Karpas-422 (cell line): ENCODE results near the gene PLXNA2. TPM values are rescaled to one million over a fixed set of nuclear protein-coding genes. Genes with fewer than 3 reads are reported as not detected.

ENCODE experiments used
- DNase-seq: peaks from one replicate; pipeline ENCODE4 v3.0.0-alpha.2; 2015
- H2AFZ ChIP-seq: fragments of 200-600 bp; sonication (generic); 2 replicates; pipeline ENCODE4 v1.6.1; 2014; ENCODE audit warnings: antibody characterized with exemption, low read length, mixed read lengths
- H3K27ac ChIP-seq: fragments of 200-600 bp; sonication (generic); 2 replicates; pipeline ENCODE4 v1.5.1; 2014; ENCODE audit warnings: mild to moderate bottlenecking, low read length, moderate library complexity
- H3K27me3 ChIP-seq: fragments of 200-600 bp; sonication (generic); 2 replicates; pipeline ENCODE4 v1.6.1; 2014; ENCODE audit warnings: low read length, mixed read lengths
- H3K36me3 ChIP-seq: fragments of 200-600 bp; sonication (generic); 2 replicates; pipeline ENCODE4 v1.6.1; 2014; ENCODE audit warnings: low read length, mixed read lengths; ENCODE audit not compliant: insufficient read depth
- H3K4me1 ChIP-seq: fragments of 200-600 bp; sonication (generic); 2 replicates; pipeline ENCODE4 v1.6.1; 2014; ENCODE audit warnings: mild to moderate bottlenecking, low read length, mixed read lengths
- H3K4me2 ChIP-seq: fragments of 200-600 bp; sonication (generic); 2 replicates; pipeline ENCODE4 v1.6.1; 2014; ENCODE audit warnings: low read length, low read depth, mild to moderate bottlenecking; ENCODE audit not compliant: poor library complexity, severe bottlenecking
- H3K4me3 ChIP-seq: fragments of 200-600 bp; sonication (generic); 2 replicates; pipeline ENCODE4 v1.5.1; 2014; ENCODE audit warnings: mild to moderate bottlenecking, antibody characterized with exemption, low read length, mixed read lengths
- H3K79me2 ChIP-seq: fragments of 200-600 bp; sonication (generic); 2 replicates; pipeline ENCODE4 v1.6.1; 2014; ENCODE audit warnings: mild to moderate bottlenecking, low read length, mixed read lengths
- H3K9ac ChIP-seq: fragments of 200-600 bp; sonication (generic); 2 replicates; pipeline ENCODE4 v1.6.0; 2014; ENCODE audit warnings: low read length
- H3K9me2 ChIP-seq: fragments of 200-600 bp; sonication (generic), shearing (Covaris generic); replicated peaks from 2 replicates; pipeline ENCODE4 v1.6.0; 2014; ENCODE audit warnings: mild to moderate bottlenecking, low read length, moderate library complexity; ENCODE audit not compliant: insufficient read depth
- H3K9me3 ChIP-seq: fragments of 300-700, 200-600 bp; sonication (generic); 2 replicates; pipeline ENCODE4 v1.6.1; 2014; ENCODE audit warnings: low read length, mixed read lengths
- H4K20me1 ChIP-seq: fragments of 200-600 bp; sonication (generic); 2 replicates; pipeline ENCODE4 v1.6.1; 2014; ENCODE audit warnings: mild to moderate bottlenecking, antibody characterized with exemption, low read length, low read depth; ENCODE audit not compliant: insufficient read depth
- total RNA-seq: library from RNA; depleted of rRNA; stranded (reverse); fragments of >200 nt; shearing (Covaris generic); gene quantifications from 2 replicates; pipeline ENCODE4 v1.2.3, GENCODE V29; 2014; ENCODE audit warnings: low replicate concordance

Gene PLXNA2
- total RNA-seq, 1 experiment from 2014 or later: not detected

DNA sequence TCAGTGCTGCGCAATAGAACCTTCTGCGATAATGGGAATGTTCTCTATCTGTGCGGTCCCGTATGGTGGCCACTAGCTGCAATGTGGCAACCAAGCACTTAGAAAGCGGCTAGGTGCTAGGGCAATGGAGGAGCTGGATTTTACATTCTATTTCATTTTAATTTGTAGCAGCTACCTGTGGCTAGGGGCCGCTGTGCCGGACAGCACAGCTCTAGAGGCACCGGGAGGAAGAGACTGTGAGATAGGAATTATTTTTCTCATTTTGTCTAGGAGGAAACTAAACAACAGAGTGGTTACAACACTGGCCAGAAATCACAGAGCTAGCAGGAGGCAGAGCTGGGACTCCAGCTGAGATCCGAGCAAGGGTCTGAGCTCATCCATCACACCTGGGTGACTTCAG lies 202.7 kb downstream of the PLXNA2 start:
- no peak for DNase-seq

DNA sequence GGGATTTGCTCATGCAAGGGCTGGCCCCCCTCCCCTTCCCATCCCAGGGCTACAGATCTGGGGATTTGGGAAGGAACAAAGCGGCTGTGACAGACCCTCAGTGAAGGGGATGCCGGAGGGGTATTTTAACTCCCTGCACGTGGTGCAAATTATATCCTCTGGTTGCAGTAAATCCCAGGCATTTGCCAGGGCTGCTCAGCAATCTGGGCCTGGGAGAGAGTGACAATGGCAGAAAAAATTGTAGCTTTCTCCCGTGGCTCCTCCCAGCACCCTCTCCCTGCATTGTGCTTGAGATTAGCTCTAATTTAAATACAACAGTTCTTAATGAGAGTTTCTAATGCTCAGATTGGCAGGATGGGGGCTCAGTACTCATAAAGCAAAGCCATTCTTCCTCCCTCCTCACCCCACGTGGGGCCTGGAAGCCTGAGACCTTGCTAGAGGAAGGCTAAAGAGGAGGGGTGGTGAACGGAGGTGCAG lies 203.3 kb downstream of the PLXNA2 start:
- Histone ChIP-seq H3K9me3 (no peaks in the 10 kb centered on the region), H3K27ac (no peak overlapping the region), H3K4me3 (no peak overlapping the region), H3K9ac (no peak overlapping the region), H3K4me1 (no peaks in the 10 kb centered on the region), H2AFZ (no peak overlapping the region), H3K79me2 (no peaks in the 10 kb centered on the region), H3K4me2 (no peak overlapping the region), H3K27me3 (no peaks in the 10 kb centered on the region), H4K20me1 (no peaks in the 10 kb centered on the region), H3K9me2 (no peaks in the 10 kb centered on the region), H3K36me3 (no peaks in the 10 kb centered on the region)
- DNase-seq: no peak

More for the DNA sequence above, 202.7 kb downstream of the PLXNA2 start:
- H3K27ac ChIP-seq: no peak overlapping the region
- no peaks in the 10 kb centered on the region for H3K4me1 ChIP-seq
- H3K36me3 ChIP-seq: no peaks in the 10 kb centered on the region
- no peaks in the 10 kb centered on the region for H3K9me2 ChIP-seq
- no peak overlapping the region for H2AFZ ChIP-seq
- no peaks in the 10 kb centered on the region for H4K20me1 ChIP-seq
- no peak overlapping the region for H3K4me2 ChIP-seq
- H3K4me3 ChIP-seq: no peak overlapping the region
- no peaks in the 10 kb centered on the region for H3K27me3 ChIP-seq
- H3K9ac ChIP-seq: no peak overlapping the region
- no peaks in the 10 kb centered on the region for H3K79me2 ChIP-seq
- H3K9me3 ChIP-seq: no peaks in the 10 kb centered on the region

DNA sequence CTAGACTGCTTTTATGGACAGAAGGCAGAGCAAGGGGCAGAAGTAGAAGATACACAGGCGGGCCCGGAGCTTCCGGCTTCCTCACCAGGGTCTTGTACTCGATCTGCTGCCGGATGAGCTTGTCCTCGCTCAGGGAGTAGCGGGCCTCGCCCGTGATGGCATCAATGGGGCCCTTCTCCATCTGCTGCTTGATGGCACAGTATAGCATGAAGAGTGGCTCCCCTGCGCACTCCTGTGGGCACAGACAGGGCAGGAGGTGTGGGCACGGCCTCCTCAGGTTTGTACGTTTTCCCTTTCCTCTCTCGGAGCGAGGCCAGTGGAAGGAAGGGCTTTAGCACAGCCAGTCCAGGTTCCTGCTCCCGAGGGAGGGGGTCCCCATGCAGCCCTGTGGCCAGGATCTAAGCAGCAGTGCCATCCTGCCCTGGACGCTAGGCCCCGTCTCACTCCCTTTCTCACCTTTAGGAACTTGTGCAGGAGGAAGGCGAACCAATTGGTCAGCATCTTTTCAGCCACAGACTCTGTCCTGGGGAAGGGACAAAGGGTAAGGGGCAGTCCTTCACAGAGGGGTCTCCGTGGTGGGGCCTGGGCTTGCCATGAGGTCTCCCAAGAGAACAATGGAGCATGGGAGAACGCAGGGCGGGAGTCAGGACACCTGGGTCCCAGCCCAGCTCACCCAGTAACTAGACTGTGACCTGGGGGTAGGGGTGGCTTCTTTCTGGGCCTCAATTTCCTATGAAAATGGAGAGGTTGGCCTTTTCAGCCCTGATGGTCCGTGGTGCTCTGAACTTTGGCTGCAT lies 204.4 kb downstream of the PLXNA2 start:
- Histone ChIP-seq H4K20me1 (no peaks in the 10 kb centered on the region), H2AFZ (no peak overlapping the region), H3K4me1 (no peaks in the 10 kb centered on the region), H3K27me3 (no peaks in the 10 kb centered on the region), H3K36me3 (no peaks in the 10 kb centered on the region), H3K9me3 (no peaks in the 10 kb centered on the region), H3K79me2 (no peaks in the 10 kb centered on the region), H3K4me2 (no peak overlapping the region), H3K9ac (no peak overlapping the region), H3K9me2 (no peaks in the 10 kb centered on the region), H3K4me3 (no peak overlapping the region), H3K27ac (no peak overlapping the region)
- no peak for DNase-seq

DNA sequence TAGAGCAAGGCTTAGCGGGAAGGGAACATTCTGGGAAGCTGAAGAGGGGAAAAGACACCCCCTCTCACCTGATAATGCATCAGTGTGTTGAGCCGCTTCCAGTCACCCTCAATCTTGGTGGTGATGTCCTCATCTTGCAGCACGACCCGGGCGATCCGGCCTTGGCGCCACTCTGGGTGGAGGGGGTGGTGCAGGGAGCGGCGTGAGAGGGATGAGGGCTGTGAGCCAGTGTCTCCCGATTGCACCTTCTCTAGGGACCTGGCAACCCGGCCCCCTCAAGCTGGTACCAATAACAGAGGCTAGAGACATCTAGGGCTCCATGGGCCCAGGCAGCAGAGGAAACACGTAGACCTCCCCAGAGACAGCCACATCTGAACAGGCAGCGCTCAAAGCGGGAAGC lies 205.9 kb downstream of the PLXNA2 start:
- no peak for DNase-seq
- no peak overlapping the region for H2AFZ ChIP-seq
- H3K4me1 ChIP-seq: no peaks in the 10 kb centered on the region
- H3K9me2 ChIP-seq: no peaks in the 10 kb centered on the region
- no peaks in the 10 kb centered on the region for H3K27me3 ChIP-seq
- no peak overlapping the region for H3K9ac ChIP-seq
- H4K20me1 ChIP-seq: no peaks in the 10 kb centered on the region
- no peaks in the 10 kb centered on the region for H3K9me3 ChIP-seq
- H3K27ac ChIP-seq: no peak overlapping the region
- H3K4me3 ChIP-seq: no peak overlapping the region
- H3K36me3 ChIP-seq: no peaks in the 10 kb centered on the region
- no peaks in the 10 kb centered on the region for H3K79me2 ChIP-seq
- H3K4me2 ChIP-seq: no peak overlapping the region

DNA sequence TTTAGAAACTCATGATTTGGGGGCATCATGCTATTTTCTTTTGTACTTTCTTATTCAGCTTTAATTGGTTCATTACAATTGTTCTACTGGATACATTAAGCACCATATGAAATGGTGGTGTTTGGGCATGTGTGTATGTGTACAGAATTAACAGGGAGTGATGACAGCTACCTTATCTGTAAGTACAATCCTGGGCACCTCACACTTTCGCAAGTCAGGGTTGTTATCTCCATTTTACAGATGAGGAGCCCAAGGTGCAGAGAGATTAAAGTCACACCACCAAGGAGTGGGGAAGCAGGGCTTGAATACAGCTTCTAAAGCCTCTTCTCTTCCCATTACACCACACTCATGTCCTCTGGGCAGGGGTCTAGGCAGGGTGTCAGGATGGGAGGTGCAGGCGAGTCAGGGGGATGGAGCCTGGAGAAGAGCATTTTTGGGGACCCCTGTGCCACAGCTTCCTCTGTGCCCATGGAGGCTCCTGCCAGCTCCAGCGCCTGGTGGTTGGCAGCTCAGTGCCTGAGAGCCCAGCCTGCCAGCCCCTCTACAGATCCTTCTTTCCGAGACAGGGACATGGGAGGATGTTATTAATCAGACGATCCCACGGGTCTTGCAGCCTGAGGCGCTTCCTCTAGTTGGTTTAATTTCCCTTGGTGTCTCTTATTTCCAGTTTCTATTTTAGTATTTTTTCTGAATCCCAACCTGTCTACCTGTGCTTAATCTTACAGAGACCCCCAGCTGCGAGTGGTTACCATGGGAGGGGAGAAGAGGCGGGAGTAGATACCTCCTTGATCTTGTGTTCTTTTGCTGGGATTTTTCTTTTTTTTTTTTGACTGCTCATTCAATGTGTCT lies 207.0 kb downstream of the PLXNA2 start:
- Histone ChIP-seq H3K4me1 (no peaks in the 10 kb centered on the region), H3K9me2 (no peaks in the 10 kb centered on the region), H3K9me3 (no peaks in the 10 kb centered on the region), H3K27me3 (no peaks in the 10 kb centered on the region), H3K79me2 (no peaks in the 10 kb centered on the region), H3K36me3 (no peaks in the 10 kb centered on the region), H3K4me2 (no peak overlapping the region), H3K4me3 (no peak overlapping the region), H4K20me1 (no peaks in the 10 kb centered on the region), H2AFZ (no peak overlapping the region), H3K9ac (no peak overlapping the region), H3K27ac (no peak overlapping the region)
- DNase-seq: no peak

DNA sequence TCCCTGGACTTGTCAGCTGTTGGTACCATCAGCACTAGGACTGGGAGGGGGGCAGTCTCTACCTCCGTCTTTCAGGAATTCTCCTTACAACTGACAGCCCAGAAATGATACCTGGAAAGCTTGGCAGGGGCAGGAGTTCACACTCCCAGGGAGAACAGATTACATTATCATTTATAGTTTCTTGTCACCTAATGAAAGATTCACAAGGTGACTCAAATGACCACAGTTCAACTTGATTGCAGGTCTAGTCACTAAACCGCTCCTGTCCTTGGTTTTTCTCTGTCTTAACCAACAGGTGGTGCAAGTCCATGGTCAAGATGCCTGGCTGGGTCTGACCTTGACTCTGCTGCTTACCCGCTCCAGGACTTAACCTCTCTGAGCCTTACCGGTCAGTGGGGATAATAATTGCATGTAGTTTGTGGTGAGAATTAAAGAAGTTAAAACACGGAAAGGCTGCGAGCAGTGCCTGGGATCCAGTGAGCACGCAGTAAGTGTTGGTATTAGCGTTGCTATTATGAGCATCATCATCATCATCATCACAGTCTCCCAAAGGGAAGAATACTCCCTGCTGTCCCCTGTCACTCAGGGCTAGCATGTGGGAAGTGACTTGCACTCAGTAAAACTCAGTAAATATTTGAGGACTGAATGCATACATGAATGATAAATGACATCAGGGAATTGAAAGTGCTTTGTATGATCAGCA lies 207.9 kb downstream of the PLXNA2 start:
- no peaks in the 10 kb centered on the region for H3K9me3 ChIP-seq
- H2AFZ ChIP-seq: no peak overlapping the region
- H3K27ac ChIP-seq: no peak overlapping the region
- no peak overlapping the region for H3K9ac ChIP-seq
- no peaks in the 10 kb centered on the region for H3K27me3 ChIP-seq
- no peaks in the 10 kb centered on the region for H3K79me2 ChIP-seq
- H4K20me1 ChIP-seq: no peaks in the 10 kb centered on the region
- peak; percentile 52 for DNase-seq
- H3K36me3 ChIP-seq: no peaks in the 10 kb centered on the region
- no peaks in the 10 kb centered on the region for H3K4me1 ChIP-seq
- no peaks in the 10 kb centered on the region for H3K9me2 ChIP-seq
- no peak overlapping the region for H3K4me2 ChIP-seq
- no peak overlapping the region for H3K4me3 ChIP-seq

DNA sequence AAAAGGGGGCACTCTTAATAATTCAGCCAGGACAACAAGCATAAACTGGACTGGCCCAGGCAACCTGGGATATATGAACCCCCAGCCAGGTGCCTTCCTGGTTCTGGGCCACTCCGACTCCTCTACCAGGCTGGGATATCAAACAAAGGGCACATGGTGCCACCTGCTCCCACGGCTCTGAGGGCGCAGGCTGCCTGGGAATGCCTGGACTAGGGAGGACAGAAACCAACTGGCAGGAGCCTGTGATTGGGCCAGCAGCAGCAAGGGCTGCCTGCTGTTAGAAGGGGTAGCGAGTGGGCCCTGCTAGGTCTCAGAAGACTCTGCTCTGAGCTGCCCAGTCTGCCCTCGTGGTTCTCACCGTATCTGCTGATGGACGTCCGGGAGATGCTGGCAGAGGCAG lies 210.0 kb downstream of the PLXNA2 start:
- Histone ChIP-seq H3K27ac (no peak overlapping the region), H3K4me2 (no peak overlapping the region), H3K27me3 (no peaks in the 10 kb centered on the region), H3K9me2 (no peaks in the 10 kb centered on the region), H3K9ac (no peak overlapping the region), H3K9me3 (no peaks in the 10 kb centered on the region), H3K4me1 (no peaks in the 10 kb centered on the region), H3K36me3 (no peaks in the 10 kb centered on the region), H4K20me1 (no peaks in the 10 kb centered on the region), H2AFZ (no peak overlapping the region), H3K79me2 (no peaks in the 10 kb centered on the region), H3K4me3 (no peak overlapping the region)
- no peak for DNase-seq

DNA sequence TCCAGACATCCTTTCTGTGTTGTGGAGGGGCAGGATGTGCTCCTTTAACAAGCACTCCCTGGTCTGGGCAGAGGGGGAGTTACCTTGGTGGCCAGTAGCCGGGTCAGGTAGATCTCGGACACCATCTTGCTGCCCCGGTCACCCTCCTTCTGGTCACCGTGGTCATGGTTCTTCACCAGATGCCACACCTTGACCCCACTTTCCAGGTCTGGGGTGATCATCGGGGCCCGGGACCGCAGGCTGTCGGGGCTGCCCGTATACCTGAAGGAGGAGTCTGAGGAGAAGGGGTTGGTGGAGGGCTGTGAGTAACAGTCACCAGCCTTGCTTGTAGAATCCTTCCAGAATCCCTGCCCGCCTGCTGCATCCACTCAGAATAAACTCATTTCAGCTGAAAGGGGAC lies 210.9 kb downstream of the PLXNA2 start:
- no peaks in the 10 kb centered on the region for H3K4me1 ChIP-seq
- H3K4me3 ChIP-seq: no peak overlapping the region
- no peaks in the 10 kb centered on the region for H3K27me3 ChIP-seq
- no peaks in the 10 kb centered on the region for H4K20me1 ChIP-seq
- H3K9me2 ChIP-seq: no peaks in the 10 kb centered on the region
- no peaks in the 10 kb centered on the region for H3K36me3 ChIP-seq
- no peak overlapping the region for H3K9ac ChIP-seq
- H3K9me3 ChIP-seq: no peaks in the 10 kb centered on the region
- H2AFZ ChIP-seq: no peak overlapping the region
- H3K27ac ChIP-seq: no peak overlapping the region
- DNase-seq: no peak
- H3K4me2 ChIP-seq: no peak overlapping the region
- no peaks in the 10 kb centered on the region for H3K79me2 ChIP-seq
